A673 (cell line): ENCODE measurements around the gene PTGES3. TPM values are rescaled to one million over a fixed set of nuclear protein-coding genes. Genes with fewer than 3 reads are reported as not detected.
A peak's percentile ranks its signal among the peaks of the same experiment; 100 is the strongest.

Source experiments
- BruUV-seq: library from RNA; stranded (reverse); fragments of 400-500 nt; replicated peaks from 2 replicates; lab custom pipeline; 2021; lab: Mats Ljungman, UMichigan
- CTCF ChIA-PET: fragments of 300-600 bp; sonication (Branson Sonifier 250); formaldehyde crosslinking; loops from one replicate; lab custom pipeline; 2022; ENCODE audit warnings: antibody characterized with exemption; lab: Charles Lee
- POLR2A ChIA-PET: fragments of 300-600 bp; sonication (Branson Sonifier 250); formaldehyde crosslinking; loops from one replicate; lab custom pipeline; 2022; ENCODE audit warnings: antibody characterized with exemption; ENCODE audit not compliant: low non-redundant PET; lab: Charles Lee
- DNase-seq: peaks from one replicate; pipeline ENCODE4 v3.0.0-alpha.2; 2015; ENCODE audit warnings: low spot score
- H3K27ac ChIP-seq: fragments of 200-600 bp; sonication (generic); 2 replicates; pipeline ENCODE4 v1.5.1; 2016; ENCODE audit warnings: mixed run types, low read depth, mild to moderate bottlenecking, mixed read lengths, antibody characterized with exemption, low read length; ENCODE audit not compliant: poor library complexity, severe bottlenecking
- H3K27me3 ChIP-seq: fragments of 200-600 bp; sonication (generic); replicated peaks from 2 replicates; pipeline ENCODE4 v1.6.1; 2017; ENCODE audit warnings: mixed run types, low read depth, mild to moderate bottlenecking, mixed read lengths, antibody characterized with exemption, low read length; ENCODE audit not compliant: insufficient read depth, poor library complexity
- H3K36me3 ChIP-seq: fragments of 200-600 bp; sonication (generic); 2 replicates; pipeline ENCODE4 v1.6.1; 2016; ENCODE audit warnings: mixed run types, mild to moderate bottlenecking, mixed read lengths, antibody characterized with exemption, low read length; ENCODE audit not compliant: insufficient read depth, poor library complexity, severe bottlenecking
- H3K4me1 ChIP-seq: fragments of 200-600 bp; sonication (generic); 2 replicates; pipeline ENCODE4 v1.6.1; 2017; ENCODE audit warnings: mixed run types, mild to moderate bottlenecking, mixed read lengths, antibody characterized with exemption, low read length; ENCODE audit not compliant: insufficient read depth, poor library complexity, severe bottlenecking
- H3K4me3 ChIP-seq: fragments of 200-600 bp; sonication (generic); 2 replicates; pipeline ENCODE4 v1.5.1; 2016; ENCODE audit warnings: low read depth, mixed run types, mild to moderate bottlenecking, mixed read lengths, low read length; ENCODE audit not compliant: poor library complexity, severe bottlenecking
- H3K9me3 ChIP-seq: fragments of 200-600 bp; sonication (generic); 2 replicates; pipeline ENCODE4 v1.6.1; 2016; ENCODE audit warnings: mixed run types, low read depth, mild to moderate bottlenecking, mixed read lengths, antibody characterized with exemption, low read length; ENCODE audit not compliant: poor library complexity, severe bottlenecking
- EZH2 ChIP-seq: fragments of 200-600 bp; sonication (generic); IDR thresholded peaks from 2 replicates; pipeline ENCODE4 v1.6.1; 2017; ENCODE audit warnings: borderline replicate concordance, low read depth, mild to moderate bottlenecking, mixed read lengths, antibody characterized with exemption, low read length; ENCODE audit not compliant: poor library complexity, severe bottlenecking
- intact Hi-C: fragments of 100-400 bp; cut with micrococcal nuclease; formaldehyde crosslinking; loops from one replicate; pipeline ENCODE4 v1.10.0; 2022; ENCODE audit not compliant: unreplicated experiment
- total RNA-seq: library from RNA; stranded (reverse); gene quantifications from 2 replicates; pipeline ENCODE4 v1.2.3, GENCODE V29; 2021
- TF ChIP-seq, protein P1 (sequence below): fragments of 300-800, 200-600 bp; sonication (generic); conservative IDR thresholded peaks from 2 replicates; pipeline ENCODE4 v1.5.1; 2017; ENCODE audit warnings: low read depth, mild to moderate bottlenecking, antibody characterized with exemption, low read length, moderate library complexity, mixed read lengths

The PTGES3 gene
- total RNA-seq, 1 experiment from 2014 or later: 450 TPM

DNA sequence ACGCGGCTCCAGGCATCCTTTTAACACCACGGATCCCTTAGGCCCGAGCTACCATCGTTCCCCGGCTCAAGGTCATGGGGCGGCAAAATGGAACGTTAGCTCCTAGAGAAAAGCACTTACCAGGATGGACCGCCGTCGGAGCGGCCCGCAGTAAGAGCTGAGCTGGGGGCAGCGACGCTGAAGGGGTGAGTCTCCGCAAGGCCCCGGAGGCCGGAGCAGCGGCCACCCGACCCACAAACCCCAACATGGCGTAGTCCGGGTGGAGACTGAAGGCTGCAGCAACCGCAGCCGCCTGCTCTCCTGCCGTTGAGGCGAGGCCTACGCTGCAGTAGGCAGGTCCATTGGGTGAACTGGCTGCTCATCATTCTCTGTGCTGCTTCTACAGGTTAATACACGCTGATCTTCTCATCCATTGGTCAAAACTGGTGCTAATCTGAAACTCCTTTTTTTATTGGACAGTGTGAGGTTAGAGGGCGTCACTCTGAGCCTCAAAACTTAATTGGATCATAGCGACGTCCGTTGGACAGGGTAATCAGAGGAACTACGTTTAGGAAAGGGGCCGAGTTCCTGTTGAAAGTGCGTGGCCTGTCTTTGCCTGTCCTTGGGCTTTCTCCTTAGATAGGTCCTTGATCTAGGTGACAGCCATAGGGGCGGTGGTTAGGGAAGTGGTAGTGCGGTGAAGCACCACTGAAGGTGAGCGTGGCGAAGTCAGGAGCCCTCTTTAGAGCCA is 42.2 kb downstream of the PTGES3 start, which contains the start of gene ATP5F1B:
TSS of gene ATP5F1B (minus strand) at position 268 of the 730 bp plus-strand sequence. CDS start at position 247, 21 bp downstream.
- BruUV-seq: no TSS peak
- peak within 1 kb of the TSS; percentile 95 for H3K27ac ChIP-seq
- ChIA-PET POLR2A (interaction anchor here (0.6 kb wide), 1 partner anchor 12 kb away, joined by 3 read pairs; no protein-coding TSS in a partner anchor), CTCF (interaction anchor here (0.7 kb wide), 1 partner anchor 9 kb away, joined by 4 read pairs; no protein-coding TSS in a partner anchor)
- TF ChIP-seq, protein P1, sequence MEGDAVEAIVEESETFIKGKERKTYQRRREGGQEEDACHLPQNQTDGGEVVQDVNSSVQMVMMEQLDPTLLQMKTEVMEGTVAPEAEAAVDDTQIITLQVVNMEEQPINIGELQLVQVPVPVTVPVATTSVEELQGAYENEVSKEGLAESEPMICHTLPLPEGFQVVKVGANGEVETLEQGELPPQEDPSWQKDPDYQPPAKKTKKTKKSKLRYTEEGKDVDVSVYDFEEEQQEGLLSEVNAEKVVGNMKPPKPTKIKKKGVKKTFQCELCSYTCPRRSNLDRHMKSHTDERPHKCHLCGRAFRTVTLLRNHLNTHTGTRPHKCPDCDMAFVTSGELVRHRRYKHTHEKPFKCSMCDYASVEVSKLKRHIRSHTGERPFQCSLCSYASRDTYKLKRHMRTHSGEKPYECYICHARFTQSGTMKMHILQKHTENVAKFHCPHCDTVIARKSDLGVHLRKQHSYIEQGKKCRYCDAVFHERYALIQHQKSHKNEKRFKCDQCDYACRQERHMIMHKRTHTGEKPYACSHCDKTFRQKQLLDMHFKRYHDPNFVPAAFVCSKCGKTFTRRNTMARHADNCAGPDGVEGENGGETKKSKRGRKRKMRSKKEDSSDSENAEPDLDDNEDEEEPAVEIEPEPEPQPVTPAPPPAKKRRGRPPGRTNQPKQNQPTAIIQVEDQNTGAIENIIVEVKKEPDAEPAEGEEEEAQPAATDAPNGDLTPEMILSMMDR: no peak
- TF ChIP-seq EZH2: no peak
- peak; percentile 99 for DNase-seq
- H3K4me1 ChIP-seq: peaks cover 13% of the 10 kb centered on the region
- intact Hi-C loops: no loop called here
- no peaks in the 10 kb centered on the region for H3K9me3 ChIP-seq
- peaks cover 40% of the 10 kb centered on the region for H3K36me3 ChIP-seq
- no peaks in the 10 kb centered on the region for H3K27me3 ChIP-seq
- peak within 1 kb of the TSS; percentile 89 for H3K4me3 ChIP-seq

DNA sequence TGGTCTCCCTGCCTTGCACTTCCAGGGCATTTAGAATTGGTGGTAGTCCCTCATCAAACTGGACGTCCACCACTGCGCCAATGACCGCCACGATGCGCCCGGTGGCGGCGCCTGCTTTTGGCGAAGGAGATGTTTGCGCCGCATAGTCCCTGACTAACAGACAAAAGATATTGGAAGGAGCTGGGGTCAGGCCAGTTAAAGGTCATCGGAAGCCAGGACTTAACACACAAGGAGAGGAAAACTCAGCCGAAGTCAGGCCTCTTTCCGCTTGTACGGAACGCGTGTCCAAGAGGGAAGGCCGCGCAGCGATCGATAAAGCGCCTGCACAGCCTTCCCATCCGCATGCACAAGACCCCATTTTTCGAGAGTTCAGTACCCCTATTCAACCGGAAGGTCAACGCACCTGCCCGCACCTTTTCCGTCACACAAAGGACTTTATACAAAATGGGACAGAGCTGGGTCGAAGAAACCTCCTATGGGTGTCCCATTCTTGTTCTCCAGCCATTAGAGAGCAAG is 42.8 kb downstream of the PTGES3 start:
- CTCF ChIA-PET: interaction anchor here (0.7 kb wide), 1 partner anchor 9 kb away, joined by 4 read pairs; no protein-coding TSS in a partner anchor
- peaks cover 13% of the 10 kb centered on the region for H3K4me1 ChIP-seq
- TF ChIP-seq EZH2: no peak
- TF ChIP-seq, protein P1: no peak
- intact Hi-C loops: no loop called here
- TSS peak; percentile 51 for BruUV-seq
- H3K36me3 ChIP-seq: peaks cover 47% of the 10 kb centered on the region
- peak overlapping the region; percentile 95 for H3K27ac ChIP-seq
- H3K9me3 ChIP-seq: no peaks in the 10 kb centered on the region
- POLR2A ChIA-PET: no interaction called here
- peak overlapping the region; percentile 89 for H3K4me3 ChIP-seq
- DNase-seq: no peak
- no peaks in the 10 kb centered on the region for H3K27me3 ChIP-seq

DNA sequence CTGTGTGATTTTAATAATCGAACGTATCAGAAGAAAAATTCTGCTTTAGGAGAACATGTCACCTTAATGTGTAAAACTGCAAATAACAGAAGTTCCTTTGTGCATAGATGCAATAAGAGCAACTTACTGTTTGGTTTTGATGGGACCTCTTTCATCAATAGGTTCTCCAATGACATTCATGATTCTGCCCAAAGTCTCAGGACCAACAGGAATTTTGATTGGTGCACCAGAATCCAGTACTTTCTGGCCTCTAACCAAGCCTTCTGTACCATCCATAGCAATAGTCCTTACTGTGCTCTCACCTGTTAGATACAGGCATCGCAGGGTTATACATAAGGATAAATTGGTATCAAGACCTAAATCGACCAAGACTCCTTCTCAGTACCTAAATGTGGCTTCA is 43.4 kb downstream of the PTGES3 start:
- Histone ChIP-seq H3K36me3 (peaks cover 53% of the 10 kb centered on the region), H3K27ac (peak overlapping the region; percentile 95), H3K4me3 (peak overlapping the region; percentile 89), H3K9me3 (no peaks in the 10 kb centered on the region), H3K27me3 (no peaks in the 10 kb centered on the region), H3K4me1 (peaks cover 13% of the 10 kb centered on the region)
- TF ChIP-seq EZH2: no peak
- TF ChIP-seq, protein P1: no peak
- intact Hi-C loops: no loop called here
- ChIA-PET POLR2A (no interaction called here), CTCF (no interaction called here)
- no peak for DNase-seq
- BruUV-seq: no TSS peak
